Measurements from ENCODE around the gene CNPPD1.

GRCh38 chr2:219179601-219180465 is 3.1 kb upstream of the CNPPD1 start:
- TF ChIP-seq CTCF (IDR thresholded peaks at IDR 0.05), result no peak
- no peak for TF ChIP-seq ZFX (IDR thresholded peaks at IDR 0.05; ENCODE audit: borderline replicate concordance)
